Lower lobe of right lung (tissue), 2 donors: Measurements from ENCODE around the gene AK8. TPM values are rescaled to one million over a fixed set of nuclear protein-coding genes. Genes with fewer than 3 reads are reported as not detected.

Source experiments
- ATAC-seq, 2 donors: fragments of 200-7000 bp; cut with Tn5 transposase; one replicate each; pipeline ENCODE4 v1.9.1; 2020 to 2022; ENCODE audit warnings: mild to moderate bottlenecking in 2 of 2, moderate library complexity in 2 of 2
- DNase-seq: peaks from one replicate; pipeline ENCODE4 v3.0.0-alpha.2; 2020
- H3K27ac ChIP-seq: fragments of 200-600 bp; one replicate; pipeline ENCODE4 v1.8.0; 2022
- H3K27me3 ChIP-seq: fragments of 200-600 bp; one replicate; pipeline ENCODE4 v1.8.0; 2022; ENCODE audit warnings: low read depth
- H3K36me3 ChIP-seq: fragments of 200-600 bp; one replicate; pipeline ENCODE4 v1.8.0; 2022; ENCODE audit warnings: mild to moderate bottlenecking
- H3K4me1 ChIP-seq: fragments of 200-600 bp; one replicate; pipeline ENCODE4 v1.8.0; 2022
- H3K4me3 ChIP-seq: fragments of 200-600 bp; one replicate; pipeline ENCODE4 v1.8.0; 2022; ENCODE audit warnings: mild to moderate bottlenecking
- H3K9me3 ChIP-seq: fragments of 200-600 bp; one replicate; pipeline ENCODE4 v1.8.0; 2022
- intact Hi-C: fragments of 100-400 bp; cut with DNase I; formaldehyde crosslinking; loops from one replicate; pipeline ENCODE4 v1.11.0; 2022
- total RNA-seq: library from RNA; stranded (reverse); fragmentation: NEBNext Ultra II Directional; extraction: Animal tissue kit (Norgen Biotek cat#: 25700); gene quantifications from one replicate; pipeline ENCODE4 v1.2.1, GENCODE V29; 2021
- TF ChIP-seq, protein P1 (sequence below): fragments of 200-600 bp; IDR thresholded peaks from one replicate; pipeline ENCODE4 v1.8.0; 2022; ENCODE audit warnings: antibody characterized with exemption, mild to moderate bottlenecking
- donor health status: DM: no; HTN: yes; CAD: no; lungs with severe emphysema.

The AK8 gene
- total RNA-seq, 1 donor from 2014 or later: 6.1 TPM

DNA sequence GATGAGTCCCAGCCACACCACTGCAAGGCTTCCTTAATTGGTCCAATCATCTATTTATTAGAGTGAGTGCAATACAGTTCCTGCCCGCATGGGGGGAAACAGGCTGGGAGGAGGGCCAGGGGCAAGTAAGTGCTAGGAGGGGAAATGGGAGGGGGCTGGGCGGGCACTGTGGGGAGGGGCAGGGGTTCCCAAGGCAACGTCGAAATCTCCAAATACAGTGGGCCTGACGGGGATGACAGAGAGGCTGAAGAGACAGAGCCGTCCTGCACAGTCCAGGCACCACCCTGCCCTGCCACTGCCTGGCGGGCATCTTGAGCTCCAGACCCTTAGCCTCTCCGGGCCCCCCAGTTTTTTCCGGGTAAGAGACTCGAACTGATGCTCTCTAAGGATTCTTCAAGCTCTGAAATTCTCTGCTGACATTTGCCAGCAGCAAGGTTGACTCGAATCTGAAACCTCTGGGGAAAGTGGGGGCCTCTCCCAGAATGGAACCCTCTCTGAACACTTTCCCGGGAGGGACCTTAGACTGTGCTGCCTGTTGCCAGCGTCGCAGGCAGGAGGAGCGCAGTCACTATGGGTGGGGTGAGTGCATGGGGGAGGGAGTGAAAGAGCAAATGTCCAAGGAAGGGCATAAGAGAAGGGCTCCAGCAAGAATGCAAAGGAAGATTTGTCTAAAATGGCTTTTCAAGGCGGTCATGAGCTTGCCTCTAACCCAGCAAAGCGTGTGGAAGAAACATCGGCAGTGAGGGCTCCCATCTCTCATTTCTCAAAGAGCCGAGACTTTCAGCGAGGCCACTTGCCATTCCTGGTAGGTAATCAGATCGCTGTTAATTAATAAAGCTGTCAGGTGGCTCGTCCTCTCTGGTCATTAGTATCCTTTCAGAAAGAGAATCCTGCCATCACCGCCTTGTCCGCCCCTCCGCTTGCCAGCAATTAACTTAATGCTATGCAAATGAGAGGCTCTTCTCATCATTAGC lies 108.9 kb downstream of the AK8 start:
- H3K27me3 ChIP-seq: no peaks in the 10 kb centered on the region
- TF ChIP-seq, protein P1, sequence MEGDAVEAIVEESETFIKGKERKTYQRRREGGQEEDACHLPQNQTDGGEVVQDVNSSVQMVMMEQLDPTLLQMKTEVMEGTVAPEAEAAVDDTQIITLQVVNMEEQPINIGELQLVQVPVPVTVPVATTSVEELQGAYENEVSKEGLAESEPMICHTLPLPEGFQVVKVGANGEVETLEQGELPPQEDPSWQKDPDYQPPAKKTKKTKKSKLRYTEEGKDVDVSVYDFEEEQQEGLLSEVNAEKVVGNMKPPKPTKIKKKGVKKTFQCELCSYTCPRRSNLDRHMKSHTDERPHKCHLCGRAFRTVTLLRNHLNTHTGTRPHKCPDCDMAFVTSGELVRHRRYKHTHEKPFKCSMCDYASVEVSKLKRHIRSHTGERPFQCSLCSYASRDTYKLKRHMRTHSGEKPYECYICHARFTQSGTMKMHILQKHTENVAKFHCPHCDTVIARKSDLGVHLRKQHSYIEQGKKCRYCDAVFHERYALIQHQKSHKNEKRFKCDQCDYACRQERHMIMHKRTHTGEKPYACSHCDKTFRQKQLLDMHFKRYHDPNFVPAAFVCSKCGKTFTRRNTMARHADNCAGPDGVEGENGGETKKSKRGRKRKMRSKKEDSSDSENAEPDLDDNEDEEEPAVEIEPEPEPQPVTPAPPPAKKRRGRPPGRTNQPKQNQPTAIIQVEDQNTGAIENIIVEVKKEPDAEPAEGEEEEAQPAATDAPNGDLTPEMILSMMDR: peak; percentile 50
- DNase-seq (peak; percentile 71), ATAC-seq (peak; percentile 88 to 89)
- H3K36me3 ChIP-seq: no peaks in the 10 kb centered on the region
- peaks cover 6% of the 10 kb centered on the region for H3K4me1 ChIP-seq
- intact Hi-C loops: no loop called here
- H3K27ac ChIP-seq: peak overlapping the region; percentile 84
- H3K4me3 ChIP-seq: peak overlapping the region; percentile 87
- no peaks in the 10 kb centered on the region for H3K9me3 ChIP-seq

DNA sequence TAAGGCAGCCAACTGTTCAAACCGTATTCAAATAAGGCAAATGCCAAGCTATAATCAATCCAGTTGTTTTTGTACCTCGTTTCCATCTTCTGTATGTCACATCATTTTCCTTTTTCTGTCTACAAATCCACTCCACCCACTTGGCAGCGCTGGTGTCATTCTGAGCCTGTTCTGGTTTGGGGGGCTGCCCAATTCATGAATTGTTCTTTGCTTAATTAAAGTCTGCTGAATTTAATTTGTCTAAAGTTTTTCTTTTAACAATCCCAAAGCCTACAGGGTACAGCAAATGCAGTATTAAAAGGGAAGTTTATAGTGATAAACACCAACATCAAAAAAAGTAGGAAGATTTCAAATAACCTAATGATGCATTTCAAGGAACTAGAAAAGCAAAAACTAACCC lies 114.5 kb downstream of the AK8 start:
- no peak for DNase-seq
- intact Hi-C loops: no loop called here
- no peak for ATAC-seq
- H3K9me3 ChIP-seq: no peaks in the 10 kb centered on the region
- no peaks in the 10 kb centered on the region for H3K27me3 ChIP-seq
- H3K4me1 ChIP-seq: no peaks in the 10 kb centered on the region
- TF ChIP-seq, protein P1: no peak
- H3K4me3 ChIP-seq: no peak overlapping the region
- no peaks in the 10 kb centered on the region for H3K36me3 ChIP-seq
- H3K27ac ChIP-seq: no peak overlapping the region

- DNase-seq (no peak), ATAC-seq (no peak)
- TF ChIP-seq, protein P1: no peak
- no peaks in the 10 kb centered on the region for H3K27me3 ChIP-seq
- H3K4me3 ChIP-seq: no peak overlapping the region
- no peaks in the 10 kb centered on the region for H3K9me3 ChIP-seq
- intact Hi-C loops: no loop called here
- no peaks in the 10 kb centered on the region for H3K4me1 ChIP-seq
- H3K27ac ChIP-seq: no peak overlapping the region
- no peaks in the 10 kb centered on the region for H3K36me3 ChIP-seq
Observed at GRCh38 chr9:132762896-132763295, 115.2 kb downstream of the AK8 start.

- H3K36me3 ChIP-seq: no peaks in the 10 kb centered on the region
- TF ChIP-seq, protein P1: no peak
- H3K27ac ChIP-seq: no peak overlapping the region
- intact Hi-C loops: no loop called here
- no peaks in the 10 kb centered on the region for H3K4me1 ChIP-seq
- no peaks in the 10 kb centered on the region for H3K9me3 ChIP-seq
- no peak for DNase-seq
- no peak overlapping the region for H3K4me3 ChIP-seq
- no peak for ATAC-seq
- no peaks in the 10 kb centered on the region for H3K27me3 ChIP-seq
Observed at GRCh38 chr9:132761602-132762001, 116.5 kb downstream of the AK8 start.

DNA sequence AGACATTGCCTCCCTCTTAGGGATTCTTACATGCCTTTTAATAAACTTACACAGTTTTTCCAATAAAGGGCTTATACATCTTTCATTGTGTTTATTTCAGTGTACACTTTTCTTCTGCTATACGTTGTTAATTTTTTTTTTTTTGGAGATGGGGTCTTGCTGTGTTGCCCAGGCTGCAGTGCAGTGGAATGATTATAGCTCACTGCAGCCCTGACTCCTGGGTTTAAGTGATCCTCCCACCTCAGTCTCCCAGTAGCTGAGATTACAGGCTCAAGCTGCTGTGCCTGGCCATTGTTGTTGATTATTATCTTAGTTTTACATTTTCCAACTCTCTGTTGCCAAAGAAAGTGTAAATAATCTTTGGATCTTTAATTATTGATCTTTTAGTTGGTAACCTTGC lies 118.0 kb downstream of the AK8 start:
- DNase-seq (no peak), ATAC-seq (no peak)
- H3K27ac ChIP-seq: no peak overlapping the region
- no peaks in the 10 kb centered on the region for H3K4me1 ChIP-seq
- no peak overlapping the region for H3K4me3 ChIP-seq
- no peaks in the 10 kb centered on the region for H3K27me3 ChIP-seq
- H3K36me3 ChIP-seq: no peaks in the 10 kb centered on the region
- TF ChIP-seq, protein P1: no peak
- intact Hi-C loops: no loop called here
- no peaks in the 10 kb centered on the region for H3K9me3 ChIP-seq
